ENCODE data around the gene MYO3A.
"Not testable (repeated sequence)": the region's sequence is repeated elsewhere in the genome, so short reads cannot be mapped to it uniquely, and the experiment has no call there.

- TF ChIP-seq, protein P1, sequence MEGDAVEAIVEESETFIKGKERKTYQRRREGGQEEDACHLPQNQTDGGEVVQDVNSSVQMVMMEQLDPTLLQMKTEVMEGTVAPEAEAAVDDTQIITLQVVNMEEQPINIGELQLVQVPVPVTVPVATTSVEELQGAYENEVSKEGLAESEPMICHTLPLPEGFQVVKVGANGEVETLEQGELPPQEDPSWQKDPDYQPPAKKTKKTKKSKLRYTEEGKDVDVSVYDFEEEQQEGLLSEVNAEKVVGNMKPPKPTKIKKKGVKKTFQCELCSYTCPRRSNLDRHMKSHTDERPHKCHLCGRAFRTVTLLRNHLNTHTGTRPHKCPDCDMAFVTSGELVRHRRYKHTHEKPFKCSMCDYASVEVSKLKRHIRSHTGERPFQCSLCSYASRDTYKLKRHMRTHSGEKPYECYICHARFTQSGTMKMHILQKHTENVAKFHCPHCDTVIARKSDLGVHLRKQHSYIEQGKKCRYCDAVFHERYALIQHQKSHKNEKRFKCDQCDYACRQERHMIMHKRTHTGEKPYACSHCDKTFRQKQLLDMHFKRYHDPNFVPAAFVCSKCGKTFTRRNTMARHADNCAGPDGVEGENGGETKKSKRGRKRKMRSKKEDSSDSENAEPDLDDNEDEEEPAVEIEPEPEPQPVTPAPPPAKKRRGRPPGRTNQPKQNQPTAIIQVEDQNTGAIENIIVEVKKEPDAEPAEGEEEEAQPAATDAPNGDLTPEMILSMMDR (conservative IDR thresholded peaks at IDR 0.05), result not testable (repeated sequence)
- not testable (repeated sequence) for TF ChIP-seq EZH2 (IDR thresholded peaks at IDR 0.05; ENCODE audit: low read depth)
These were observed 68.4 kb downstream of the MYO3A start for GRCh38 chr10:26002466-26002865.

Measured in PC-9 (cell line).